LNCAP (cell line): Measurements from ENCODE around the gene PSORS1C2.

Experiments
- TF ChIP-seq, protein P1 (sequence below): fragments of 450-650 bp; IDR thresholded peaks from 2 replicates; pipeline ENCODE4 v1.5.1; 2017; ENCODE audit warnings: mild to moderate bottlenecking

PSORS1C2 gene

DNA sequence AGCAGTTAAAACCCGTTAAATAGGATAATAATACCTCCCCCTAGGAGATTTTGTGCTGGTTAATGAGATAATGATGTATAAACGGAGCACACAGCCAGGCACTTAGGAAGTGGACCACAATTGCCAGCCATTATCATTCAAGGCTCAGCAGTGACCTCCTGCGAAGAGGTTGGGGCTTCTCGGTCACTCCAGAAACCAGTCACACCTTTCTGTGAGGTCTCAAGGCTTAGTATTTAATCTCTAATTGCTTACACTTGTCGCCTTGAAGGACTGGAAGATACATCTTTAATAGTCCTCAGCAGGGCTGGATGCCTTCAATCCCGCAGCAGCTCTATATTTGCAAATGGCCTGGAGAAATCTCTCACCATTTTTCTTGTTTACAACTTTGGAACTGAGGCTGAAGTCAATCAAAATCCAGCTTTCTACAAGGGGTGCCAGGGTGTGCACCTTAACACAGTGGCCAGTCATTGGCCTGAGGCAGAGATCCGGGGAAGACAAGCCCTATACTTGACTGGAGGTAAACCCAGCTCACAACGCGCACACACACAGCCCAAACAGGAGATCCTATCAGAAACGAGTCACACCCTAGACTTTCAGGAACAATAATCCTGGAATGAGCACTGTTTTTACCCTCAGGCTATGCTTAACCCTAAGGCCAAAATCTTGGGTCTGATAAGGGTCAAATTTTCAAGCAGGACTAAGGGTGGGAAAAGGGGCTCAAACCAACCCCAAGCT, 30.4 kb upstream of the PSORS1C2 start:
- TF ChIP-seq, protein P1, sequence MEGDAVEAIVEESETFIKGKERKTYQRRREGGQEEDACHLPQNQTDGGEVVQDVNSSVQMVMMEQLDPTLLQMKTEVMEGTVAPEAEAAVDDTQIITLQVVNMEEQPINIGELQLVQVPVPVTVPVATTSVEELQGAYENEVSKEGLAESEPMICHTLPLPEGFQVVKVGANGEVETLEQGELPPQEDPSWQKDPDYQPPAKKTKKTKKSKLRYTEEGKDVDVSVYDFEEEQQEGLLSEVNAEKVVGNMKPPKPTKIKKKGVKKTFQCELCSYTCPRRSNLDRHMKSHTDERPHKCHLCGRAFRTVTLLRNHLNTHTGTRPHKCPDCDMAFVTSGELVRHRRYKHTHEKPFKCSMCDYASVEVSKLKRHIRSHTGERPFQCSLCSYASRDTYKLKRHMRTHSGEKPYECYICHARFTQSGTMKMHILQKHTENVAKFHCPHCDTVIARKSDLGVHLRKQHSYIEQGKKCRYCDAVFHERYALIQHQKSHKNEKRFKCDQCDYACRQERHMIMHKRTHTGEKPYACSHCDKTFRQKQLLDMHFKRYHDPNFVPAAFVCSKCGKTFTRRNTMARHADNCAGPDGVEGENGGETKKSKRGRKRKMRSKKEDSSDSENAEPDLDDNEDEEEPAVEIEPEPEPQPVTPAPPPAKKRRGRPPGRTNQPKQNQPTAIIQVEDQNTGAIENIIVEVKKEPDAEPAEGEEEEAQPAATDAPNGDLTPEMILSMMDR: no peak

DNA sequence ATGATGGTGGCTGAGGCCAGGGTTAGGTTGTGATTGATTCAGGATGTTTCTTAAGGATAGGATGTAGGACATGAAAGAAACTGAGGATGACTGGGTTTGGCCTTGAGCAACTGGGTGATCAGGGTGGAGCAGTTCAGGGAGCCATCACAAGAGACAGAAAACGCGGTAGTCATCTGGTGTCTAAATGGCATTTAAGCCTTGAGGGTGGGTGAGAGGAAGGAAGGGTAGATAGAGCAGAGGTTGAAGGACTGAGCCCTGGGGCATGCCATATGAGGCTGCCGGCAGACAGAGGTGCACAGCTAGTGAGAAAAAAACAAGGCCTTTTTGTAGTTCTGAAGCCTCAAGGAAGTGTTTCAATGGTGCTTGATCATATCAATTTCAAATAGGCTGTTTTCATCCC, 29.7 kb upstream of the PSORS1C2 start:
- TF ChIP-seq, protein P1: no peak

DNA sequence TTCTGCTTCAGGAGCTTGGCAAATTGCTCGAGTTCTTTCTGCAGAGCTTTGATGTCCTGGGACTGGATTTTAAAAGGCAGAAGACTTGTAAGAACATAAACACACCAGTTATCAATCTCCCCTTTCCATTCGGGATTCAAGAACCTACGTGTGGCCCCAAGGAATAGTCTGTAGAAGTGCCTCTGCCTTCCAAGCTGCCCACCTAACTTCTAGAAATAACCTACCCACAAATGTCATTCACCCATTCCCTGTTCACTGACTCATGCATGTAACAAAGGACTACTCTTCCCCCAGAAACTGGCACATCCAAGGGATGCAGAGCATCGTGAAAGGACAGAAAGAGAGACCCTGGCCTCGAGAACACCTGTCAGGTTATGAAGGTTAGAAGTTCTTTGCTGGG, 27.1 kb upstream of the PSORS1C2 start:
- TF ChIP-seq, protein P1: no peak

DNA sequence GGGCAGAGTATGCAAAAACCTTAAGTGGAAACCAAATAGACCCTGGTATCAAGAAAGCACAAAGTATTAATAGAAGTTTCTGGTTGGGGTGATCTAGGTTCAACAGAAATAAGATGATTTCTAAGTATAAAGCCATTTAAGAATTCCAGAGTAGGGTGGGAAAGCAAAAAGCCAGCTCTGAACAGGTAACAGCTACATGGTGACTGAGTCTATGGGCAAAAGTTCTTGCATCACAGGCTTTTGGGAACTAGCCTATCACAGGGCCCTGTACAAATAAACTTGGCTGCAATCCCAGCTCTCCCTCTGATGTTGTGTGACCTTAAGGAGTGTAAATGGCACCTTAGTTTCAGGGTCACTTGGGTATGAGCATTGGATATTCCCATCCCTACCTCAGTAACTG, 25.1 kb upstream of the PSORS1C2 start:
- TF ChIP-seq, protein P1: no peak

DNA sequence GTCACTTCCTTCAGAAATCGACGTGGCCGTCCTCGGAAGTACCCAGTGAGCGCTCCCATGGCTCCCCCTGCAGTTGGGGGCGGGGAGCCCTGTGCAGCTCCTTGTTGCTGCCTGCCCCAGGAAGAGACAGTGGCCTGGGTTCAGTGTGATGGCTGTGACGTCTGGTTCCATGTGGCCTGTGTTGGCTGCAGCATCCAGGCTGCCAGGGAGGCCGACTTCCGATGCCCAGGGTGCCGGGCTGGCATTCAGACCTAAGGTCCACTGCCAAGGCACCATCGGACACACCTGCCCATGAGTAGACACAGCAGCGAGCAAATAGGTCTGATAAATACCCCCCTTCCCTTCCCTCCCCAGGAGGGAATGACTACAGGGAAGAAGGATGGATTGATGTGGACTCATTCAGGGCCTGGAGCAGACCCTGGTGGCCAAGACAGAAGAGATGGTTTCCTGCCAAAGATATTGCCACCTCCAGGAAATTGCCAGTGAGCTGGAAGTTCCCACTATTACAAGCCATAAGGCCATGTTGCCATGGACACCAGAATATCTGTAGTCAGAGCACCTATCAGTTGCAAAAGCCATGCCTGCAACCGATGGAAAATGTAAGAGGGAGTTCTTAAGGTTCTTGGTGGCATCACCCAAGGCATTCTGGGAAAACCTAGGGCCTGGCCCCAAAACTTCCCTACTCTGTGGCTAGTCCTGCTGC, 23.7 kb upstream of the PSORS1C2 start:
- TF ChIP-seq, protein P1: no peak

DNA sequence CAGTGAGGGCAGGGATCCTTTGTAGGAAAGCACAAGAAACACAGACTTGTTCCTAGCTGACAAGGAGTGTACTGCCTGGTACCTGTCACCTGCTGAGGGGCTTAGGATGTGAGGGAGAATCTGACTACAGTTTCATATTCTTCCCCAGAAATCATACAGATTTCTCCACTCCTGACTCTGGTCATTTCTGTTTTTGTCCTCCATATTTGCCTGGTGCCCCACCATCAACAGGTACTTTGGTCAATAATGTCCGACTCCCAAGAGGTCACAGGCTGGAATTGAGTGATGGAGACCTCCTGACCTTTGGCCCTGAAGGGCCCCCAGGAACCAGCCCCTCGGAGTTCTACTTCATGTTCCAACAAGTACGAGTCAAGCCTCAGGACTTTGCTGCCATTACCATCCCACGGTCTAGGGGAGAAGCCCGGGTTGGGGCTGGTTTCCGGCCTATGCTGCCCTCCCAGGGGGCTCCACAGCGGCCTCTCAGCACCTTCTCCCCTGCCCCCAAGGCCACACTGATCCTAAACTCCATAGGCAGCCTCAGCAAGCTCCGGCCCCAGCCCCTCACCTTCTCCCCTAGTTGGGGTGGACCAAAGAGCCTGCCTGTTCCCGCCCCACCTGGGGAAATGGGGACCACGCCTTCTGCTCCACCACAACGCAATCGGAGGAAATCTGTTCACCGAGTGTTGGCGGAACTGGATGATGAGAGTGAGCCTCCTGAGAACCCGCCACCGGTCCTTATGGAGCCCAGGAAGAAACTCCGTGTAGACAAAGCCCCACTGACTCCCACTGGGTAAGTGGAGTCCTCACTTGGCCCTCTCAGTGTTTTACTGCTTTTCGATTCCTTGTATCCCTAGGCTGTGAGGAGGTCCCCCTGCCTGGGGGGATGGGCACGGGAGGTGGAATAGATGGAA, 22.6 kb upstream of the PSORS1C2 start:
- TF ChIP-seq, protein P1: no peak
